GM19438 (cell line): ENCODE data around the gene FOSL1.

Source experiments
- ATAC-seq: cut with Tn5 transposase; IDR thresholded peaks from one replicate; pipeline ENCODE4 v1.9.1; 2021; ENCODE audit warnings: low read depth; ENCODE audit not compliant: unreplicated experiment

Gene FOSL1

GRCh38 chr11:65883058-65883761 lies 17.0 kb downstream of the FOSL1 start:
- ATAC-seq: no peak

GRCh38 chr11:65882120-65883057 lies 17.8 kb downstream of the FOSL1 start:
- no peak for ATAC-seq

GRCh38 chr11:65880844-65881421 lies 19.3 kb downstream of the FOSL1 start:
- no peak for ATAC-seq

- ATAC-seq: no peak
Observed at GRCh38 chr11:65880027-65880426, 20.2 kb downstream of the FOSL1 start.

- ATAC-seq: no peak
Observed at GRCh38 chr11:65879617-65880016, 20.6 kb downstream of the FOSL1 start, which contains the start of gene CTSW. TSS of gene CTSW (plus strand) at chr11:65879837. CDS start at chr11:65879855, 18 bp downstream.

- ATAC-seq: peak; percentile 73
Observed at GRCh38 chr11:65873318-65874156, 26.7 kb downstream of the FOSL1 start.

- ATAC-seq: no peak
Observed at GRCh38 chr11:65872586-65873317, 27.4 kb downstream of the FOSL1 start, which contains the start of gene EFEMP2. TSS of gene EFEMP2 (minus strand) at chr11:65872800. CDS start at chr11:65872354, 446 bp downstream.

GRCh38 chr11:65871811-65872548 lies 28.2 kb downstream of the FOSL1 start:
- ATAC-seq: no peak

- ATAC-seq: no peak
Observed at GRCh38 chr11:65870706-65871681, 29.2 kb downstream of the FOSL1 start.

GRCh38 chr11:65870307-65870658 lies 29.9 kb downstream of the FOSL1 start:
- no peak for ATAC-seq

GRCh38 chr11:65869643-65870306 lies 30.4 kb downstream of the FOSL1 start:
- ATAC-seq: no peak

GRCh38 chr11:65868907-65869306 lies 31.3 kb downstream of the FOSL1 start:
- ATAC-seq: no peak

- no peak for ATAC-seq
Observed at GRCh38 chr11:65868076-65868667, 32.0 kb downstream of the FOSL1 start.

GRCh38 chr11:65867284-65868071 lies 32.7 kb downstream of the FOSL1 start:
- no peak for ATAC-seq

GRCh38 chr11:65866509-65867283 lies 33.5 kb downstream of the FOSL1 start:
- no peak for ATAC-seq
